GM21367 (cell line): Measurements from ENCODE around the gene COL6A3.
"Not testable (repeated sequence)": the region's sequence is repeated elsewhere in the genome, so short reads cannot be mapped to it uniquely, and the experiment has no call there.

Experiments used
- ATAC-seq: cut with Tn5 transposase; IDR thresholded peaks from one replicate; pipeline ENCODE4 v1.9.1; 2021; ENCODE audit not compliant: unreplicated experiment

COL6A3 gene

GRCh38 chr2:237422309-237422708, 8.3 kb upstream of the COL6A3 start:
- no peak for ATAC-seq

GRCh38 chr2:237421542-237422116, 7.7 kb upstream of the COL6A3 start:
- ATAC-seq = no peak

- ATAC-seq = no peak
Measured at GRCh38 chr2:237418300-237418699, 4.3 kb upstream of the COL6A3 start.

- ATAC-seq = no peak
Measured at GRCh38 chr2:237412988-237413776, 782 bp downstream of the COL6A3 start.

- no peak for ATAC-seq
Measured at GRCh38 chr2:237412646-237412987, 1.3 kb downstream of the COL6A3 start.

GRCh38 chr2:237411683-237412423, 2.1 kb downstream of the COL6A3 start:
- ATAC-seq = no peak

DNA sequence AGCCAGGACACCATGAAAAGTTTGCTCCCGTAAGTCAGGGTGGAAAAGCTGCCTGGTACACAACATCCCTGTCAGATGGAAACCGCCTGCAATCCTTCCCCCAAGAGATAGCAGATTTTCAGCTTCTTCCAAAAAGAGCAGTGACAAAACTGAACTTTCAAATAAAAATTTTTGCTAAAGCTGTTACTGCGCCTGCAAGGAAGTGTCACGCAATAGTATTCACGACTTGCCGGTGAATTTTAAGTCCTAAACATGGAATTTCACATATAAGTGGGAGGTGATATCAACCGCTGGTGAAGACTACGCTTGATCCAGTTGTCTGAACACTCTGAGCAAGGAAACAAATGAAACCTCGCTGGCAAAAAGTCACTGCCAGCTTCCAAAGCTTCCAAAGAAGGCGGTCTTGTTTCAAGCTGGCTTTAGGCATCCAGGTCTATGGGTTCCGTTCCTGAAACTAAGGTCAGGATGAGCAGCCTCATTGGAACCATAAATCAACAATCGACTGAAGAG, 2.8 kb downstream of the COL6A3 start:
- ATAC-seq = no peak

DNA sequence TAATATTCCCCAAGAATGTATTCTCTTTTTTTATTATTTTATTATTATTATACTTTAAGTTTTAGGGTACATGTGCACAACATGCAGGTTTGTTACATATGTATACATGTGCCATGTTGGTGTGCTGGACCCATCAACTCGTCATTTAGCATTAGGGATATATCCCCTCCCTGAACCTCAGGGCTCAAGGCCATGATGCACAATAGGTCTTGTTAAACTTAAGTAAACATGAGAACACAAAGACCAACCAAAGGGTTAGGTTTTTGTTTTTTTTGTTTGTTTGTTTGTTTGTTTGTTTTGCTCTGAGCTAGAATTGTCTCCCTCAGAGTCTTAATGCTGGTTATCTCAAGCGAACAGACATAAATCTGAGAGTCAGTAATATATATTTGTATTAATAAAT, 4.7 kb downstream of the COL6A3 start:
- ATAC-seq = not testable (repeated sequence)

DNA sequence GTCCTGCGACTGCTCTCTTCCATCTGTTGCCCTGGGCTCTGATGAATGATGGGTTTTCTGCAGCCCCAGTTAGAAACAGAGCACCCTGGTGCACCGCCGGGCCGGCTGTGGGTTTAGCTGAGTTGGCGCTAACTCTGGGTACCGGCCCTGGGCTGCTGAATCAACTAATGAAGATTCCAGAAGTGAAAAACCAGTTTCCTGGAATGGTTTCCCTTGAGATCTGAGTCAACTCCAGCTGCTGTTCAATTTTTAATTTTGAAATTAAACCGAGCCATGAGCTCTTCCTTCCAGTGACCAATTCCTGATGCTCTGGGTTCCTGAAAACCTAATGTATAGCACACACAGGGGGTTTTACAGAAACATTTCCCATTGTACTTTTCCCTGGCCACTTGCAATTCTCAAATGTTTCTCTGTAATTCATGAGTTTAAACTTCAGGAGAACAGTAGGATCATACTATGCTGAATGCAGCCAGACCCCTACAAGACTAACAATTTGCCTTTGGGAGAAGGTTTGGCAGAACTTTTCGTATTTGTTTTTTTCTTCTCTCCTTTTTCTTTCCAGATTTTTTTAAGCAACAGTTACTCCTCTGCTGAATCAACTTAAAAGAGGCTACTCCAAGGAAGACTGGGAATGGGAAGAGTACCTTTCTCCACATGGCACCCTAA, 5.5 kb downstream of the COL6A3 start:
- ATAC-seq = no peak

- ATAC-seq = no peak
Measured at GRCh38 chr2:237407700-237408099, 6.3 kb downstream of the COL6A3 start.

DNA sequence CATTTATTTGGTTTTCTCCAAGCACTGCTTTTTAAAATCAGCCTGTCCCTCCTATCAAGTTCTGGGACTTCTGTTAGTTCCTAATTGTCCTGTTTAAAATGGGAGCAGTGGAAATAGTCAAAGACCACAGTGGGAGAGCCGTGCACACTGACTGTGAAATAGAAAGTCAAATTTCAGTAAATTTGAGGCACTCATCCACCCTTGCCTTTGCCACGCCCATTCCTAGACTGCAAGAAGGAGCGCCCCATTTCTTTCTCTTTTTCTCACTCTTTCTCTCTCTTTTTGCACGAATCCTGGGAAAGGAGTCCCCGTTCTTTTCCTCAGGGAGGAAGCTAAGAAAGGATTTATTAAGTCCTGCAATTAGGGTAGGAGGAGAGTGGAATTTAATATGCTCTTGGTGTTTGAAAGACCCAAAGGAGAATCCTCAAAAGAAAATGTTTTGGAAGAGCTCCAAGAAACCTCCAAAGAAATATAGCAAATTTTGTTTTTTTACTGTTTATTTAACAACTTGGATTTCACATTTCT, 7.5 kb downstream of the COL6A3 start:
- no peak for ATAC-seq

DNA sequence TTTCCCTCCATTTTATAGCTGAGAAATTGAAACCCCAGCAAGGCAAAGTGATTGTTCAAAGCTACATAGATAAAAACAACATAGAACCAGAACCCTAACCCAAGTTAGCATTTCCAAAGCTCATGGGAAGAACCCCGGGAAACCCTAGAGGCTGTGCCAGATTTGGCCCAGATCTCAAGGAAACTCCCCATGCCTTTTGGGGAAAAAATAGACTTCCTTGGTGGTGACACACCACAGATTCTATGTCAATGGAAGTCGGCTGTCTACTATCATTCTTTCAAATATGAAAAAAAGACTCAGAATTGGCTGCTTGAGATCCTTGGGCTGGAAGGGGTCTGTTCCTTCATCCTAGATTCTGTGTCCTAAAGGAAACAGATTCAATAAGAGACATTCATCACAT, 8.4 kb downstream of the COL6A3 start:
- no peak for ATAC-seq

DNA sequence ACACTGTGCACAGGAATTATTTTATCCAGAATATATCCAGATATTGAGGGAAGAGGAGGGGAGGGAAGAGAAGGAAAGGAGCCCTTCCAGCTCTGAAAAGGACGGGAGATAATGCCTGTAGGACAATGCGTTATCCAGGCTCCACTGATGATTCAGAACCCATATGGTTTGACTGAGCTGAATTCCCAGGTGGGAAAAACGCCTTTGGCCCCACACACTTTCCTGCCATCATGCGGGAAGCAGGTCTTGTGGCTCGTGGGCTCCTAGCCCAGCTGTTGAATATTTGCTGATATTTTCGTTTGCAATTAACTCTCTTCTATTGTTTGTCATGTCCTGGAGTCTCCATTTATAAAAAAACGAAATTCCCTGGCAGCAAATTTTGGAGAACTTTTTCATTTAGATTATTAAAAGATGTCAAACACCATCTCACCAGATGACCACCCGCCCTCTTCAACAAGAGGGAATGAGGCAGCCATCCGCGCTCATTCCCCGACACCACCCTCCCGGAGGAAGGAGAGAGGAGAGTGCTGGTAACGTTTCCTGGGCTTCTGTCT, 8.9 kb downstream of the COL6A3 start:
- ATAC-seq = no peak

DNA sequence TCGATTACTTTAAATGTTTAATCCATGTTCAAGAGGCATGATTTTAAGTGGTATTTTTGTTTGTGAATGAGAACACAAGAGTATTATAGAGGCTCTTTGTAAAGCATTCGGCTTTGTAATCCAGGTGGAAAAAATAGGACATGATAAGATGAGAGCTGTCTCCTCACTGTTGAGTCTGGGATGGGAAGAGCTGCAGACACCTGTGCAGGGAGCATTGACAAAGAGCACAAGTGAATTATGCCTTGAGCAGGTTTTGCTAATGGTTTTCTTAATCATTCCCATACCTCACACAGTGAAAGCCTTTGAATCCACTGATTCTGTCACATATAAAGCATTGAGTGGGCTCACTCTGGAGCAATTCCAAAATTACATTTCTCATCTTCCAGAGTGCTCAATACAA, 9.6 kb downstream of the COL6A3 start:
- ATAC-seq = no peak

- ATAC-seq = no peak
Measured at GRCh38 chr2:237403024-237403882, 10.7 kb downstream of the COL6A3 start.

GRCh38 chr2:237400199-237400598, 13.8 kb downstream of the COL6A3 start:
- ATAC-seq = no peak

DNA sequence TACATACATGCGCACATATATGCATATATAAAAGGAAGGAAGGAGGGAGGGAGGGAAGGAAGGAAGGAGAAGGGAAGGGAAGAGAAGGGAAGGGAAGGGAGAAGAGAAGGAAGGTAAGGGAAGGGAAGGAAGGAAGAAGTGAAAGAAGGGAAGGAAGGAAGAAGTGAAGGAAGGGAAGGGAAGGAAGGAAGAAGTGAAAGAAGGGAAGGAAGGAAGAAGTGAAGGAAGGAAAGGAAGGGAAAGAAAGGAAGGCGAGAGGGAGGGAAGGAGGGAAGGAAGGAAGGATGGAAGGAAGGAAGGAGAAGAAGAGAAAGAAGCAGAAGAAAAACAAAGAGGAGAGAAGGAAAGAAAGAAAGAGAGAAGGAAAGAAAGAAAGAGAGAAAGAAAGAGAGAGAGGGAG, 16.9 kb downstream of the COL6A3 start:
- ATAC-seq = no peak

DNA sequence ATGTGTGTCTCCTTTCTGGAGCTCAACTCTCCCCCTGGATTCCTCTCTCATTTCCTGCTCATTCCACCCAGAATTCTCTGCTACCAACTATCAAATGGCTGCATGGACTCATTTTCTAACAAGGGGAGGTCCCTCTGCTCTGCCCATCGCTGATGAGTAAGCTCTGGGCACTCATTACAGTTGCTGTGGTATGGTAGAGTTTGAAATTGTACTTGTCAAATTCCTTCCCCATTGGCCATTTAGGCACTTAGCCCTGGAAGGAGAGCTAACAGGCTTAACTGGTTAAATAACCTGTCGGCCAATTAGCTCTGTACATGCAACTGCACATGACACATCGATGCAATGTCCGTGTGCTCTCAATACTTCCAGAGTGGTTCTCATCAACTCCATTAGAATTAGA, 20.4 kb downstream of the COL6A3 start:
- no peak for ATAC-seq

DNA sequence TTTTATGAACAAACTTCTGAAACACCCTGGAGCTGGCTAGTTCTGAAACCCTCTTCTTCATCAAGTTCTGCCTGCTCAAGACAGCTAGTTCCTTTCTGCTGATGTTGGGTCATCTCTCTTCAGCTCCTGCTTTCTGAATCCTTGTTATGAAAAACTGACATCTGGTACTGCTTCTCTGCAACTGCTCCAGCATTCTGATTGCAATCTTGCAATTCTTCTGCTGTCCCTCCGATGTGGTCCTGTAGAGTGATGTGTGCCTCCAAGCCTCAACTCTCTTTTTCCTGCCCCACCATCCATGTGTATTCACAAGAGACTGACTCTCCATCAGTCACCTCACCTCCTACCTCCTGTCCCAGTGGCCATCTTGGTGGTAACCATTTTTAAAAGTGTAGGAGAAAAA, 21.8 kb downstream of the COL6A3 start:
- no peak for ATAC-seq

DNA sequence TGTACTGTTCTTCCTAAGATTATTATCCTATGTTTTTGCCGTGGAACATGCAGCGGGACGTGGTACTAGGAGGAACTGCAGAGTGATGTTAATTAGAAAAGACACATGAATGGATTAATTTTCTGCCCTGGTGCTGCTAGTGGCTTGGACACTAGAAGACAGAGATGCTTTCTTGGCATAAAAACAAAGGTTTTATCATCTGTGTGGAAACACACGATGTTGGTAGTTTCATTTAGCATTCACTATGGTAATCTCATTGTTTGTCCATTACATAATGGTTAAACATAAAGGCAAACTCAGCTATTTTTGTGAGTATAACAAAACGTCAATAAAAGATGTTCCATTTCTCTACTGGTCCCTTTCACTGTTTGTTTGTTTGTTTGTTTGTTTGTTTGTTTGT, 22.8 kb downstream of the COL6A3 start:
- no peak for ATAC-seq
